Epithelial cell of proximal tubule (primary cell): ENCODE data around the gene MFAP3. TPM values are rescaled to one million over a fixed set of nuclear protein-coding genes. Genes with fewer than 3 reads are reported as not detected.

Experiments
- DNase-seq: peaks from one replicate; pipeline ENCODE4 v3.0.0-alpha.2; 2011; ENCODE audit warnings: low read depth
- H3K4me3 ChIP-seq: 2 replicates; pipeline ENCODE4 v1.5.1; 2011; ENCODE audit warnings: low read depth, mild to moderate bottlenecking, low read length
- total RNA-seq: library from RNA; depleted of rRNA; stranded (reverse); fragments of >200 nt; gene quantifications from 2 replicates; pipeline ENCODE4 v1.2.3, GENCODE V29; 2015
- TF ChIP-seq, protein P1 (sequence below): conservative IDR thresholded peaks from 2 replicates; pipeline ENCODE4 v1.5.1; 2012; ENCODE audit warnings: low read depth, mild to moderate bottlenecking, low read length

The MFAP3 gene
- total RNA-seq, 1 donor from 2014 or later, result 13.9 TPM

DNA sequence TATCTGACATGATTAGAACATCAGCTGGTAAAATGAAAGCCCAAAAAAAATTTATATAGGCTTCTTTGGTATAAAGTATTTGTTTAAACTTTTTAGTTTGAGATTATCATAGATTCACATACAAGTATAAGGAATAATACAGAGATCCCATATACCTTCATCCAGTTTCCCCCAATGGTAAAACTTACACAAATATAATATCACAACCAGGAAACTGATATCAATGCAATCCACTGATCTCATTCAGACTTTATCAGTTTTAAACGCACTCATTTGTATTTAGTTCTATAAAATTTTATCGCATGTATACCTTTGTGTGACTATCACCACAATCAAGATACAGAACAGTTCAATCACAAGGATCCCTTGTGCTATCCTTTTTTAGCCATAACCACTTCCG lies 3.8 kb upstream of the MFAP3 start:
- no peak for DNase-seq
- no peak overlapping the region for H3K4me3 ChIP-seq
- TF ChIP-seq, protein P1, sequence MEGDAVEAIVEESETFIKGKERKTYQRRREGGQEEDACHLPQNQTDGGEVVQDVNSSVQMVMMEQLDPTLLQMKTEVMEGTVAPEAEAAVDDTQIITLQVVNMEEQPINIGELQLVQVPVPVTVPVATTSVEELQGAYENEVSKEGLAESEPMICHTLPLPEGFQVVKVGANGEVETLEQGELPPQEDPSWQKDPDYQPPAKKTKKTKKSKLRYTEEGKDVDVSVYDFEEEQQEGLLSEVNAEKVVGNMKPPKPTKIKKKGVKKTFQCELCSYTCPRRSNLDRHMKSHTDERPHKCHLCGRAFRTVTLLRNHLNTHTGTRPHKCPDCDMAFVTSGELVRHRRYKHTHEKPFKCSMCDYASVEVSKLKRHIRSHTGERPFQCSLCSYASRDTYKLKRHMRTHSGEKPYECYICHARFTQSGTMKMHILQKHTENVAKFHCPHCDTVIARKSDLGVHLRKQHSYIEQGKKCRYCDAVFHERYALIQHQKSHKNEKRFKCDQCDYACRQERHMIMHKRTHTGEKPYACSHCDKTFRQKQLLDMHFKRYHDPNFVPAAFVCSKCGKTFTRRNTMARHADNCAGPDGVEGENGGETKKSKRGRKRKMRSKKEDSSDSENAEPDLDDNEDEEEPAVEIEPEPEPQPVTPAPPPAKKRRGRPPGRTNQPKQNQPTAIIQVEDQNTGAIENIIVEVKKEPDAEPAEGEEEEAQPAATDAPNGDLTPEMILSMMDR, result no peak

DNA sequence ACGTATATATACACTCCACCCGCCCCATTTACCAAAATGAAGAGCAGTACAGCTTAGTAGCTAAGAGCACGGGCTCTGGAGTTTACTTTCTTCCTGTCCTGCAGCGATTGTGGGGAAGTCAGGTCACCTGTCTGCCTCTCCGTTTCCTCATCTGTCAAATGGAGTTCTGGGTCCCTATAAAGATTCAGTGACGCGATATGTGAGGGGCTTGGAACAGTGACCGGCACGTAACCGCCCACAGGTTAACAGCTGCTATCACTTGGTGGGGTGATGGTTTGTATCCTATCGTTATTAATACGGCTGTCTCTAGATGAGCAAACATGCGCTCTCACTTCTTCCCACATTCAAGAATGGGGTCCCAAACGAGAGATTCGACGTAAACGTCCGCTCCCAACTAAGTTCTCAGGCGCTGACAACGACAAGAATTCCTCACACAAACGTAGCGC lies 483 bp upstream of the MFAP3 start:
- H3K4me3 ChIP-seq, result peak overlapping the region; percentile 69
- TF ChIP-seq, protein P1, result no peak
- no peak for DNase-seq

DNA sequence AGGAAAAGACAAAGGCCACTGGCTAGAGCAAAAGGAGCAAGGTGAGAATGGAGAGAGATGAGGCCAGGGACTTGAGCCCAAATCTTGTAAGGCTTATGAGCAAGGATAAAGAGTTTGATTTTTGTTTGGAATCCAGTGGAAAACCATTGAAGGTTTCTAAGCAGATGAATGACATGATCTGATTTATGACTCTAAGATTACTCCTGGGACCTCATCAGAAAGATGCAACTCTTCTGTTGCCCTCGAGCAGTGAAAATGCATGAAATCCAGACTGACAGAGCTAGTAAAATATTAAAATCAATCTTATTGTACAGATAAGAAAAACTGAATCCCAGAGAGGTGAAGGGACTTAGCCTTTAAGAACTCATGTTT lies 677 bp downstream of the MFAP3 start:
- DNase-seq, result no peak
- TF ChIP-seq, protein P1, result no peak
- peak overlapping the region; percentile 69 for H3K4me3 ChIP-seq

DNA sequence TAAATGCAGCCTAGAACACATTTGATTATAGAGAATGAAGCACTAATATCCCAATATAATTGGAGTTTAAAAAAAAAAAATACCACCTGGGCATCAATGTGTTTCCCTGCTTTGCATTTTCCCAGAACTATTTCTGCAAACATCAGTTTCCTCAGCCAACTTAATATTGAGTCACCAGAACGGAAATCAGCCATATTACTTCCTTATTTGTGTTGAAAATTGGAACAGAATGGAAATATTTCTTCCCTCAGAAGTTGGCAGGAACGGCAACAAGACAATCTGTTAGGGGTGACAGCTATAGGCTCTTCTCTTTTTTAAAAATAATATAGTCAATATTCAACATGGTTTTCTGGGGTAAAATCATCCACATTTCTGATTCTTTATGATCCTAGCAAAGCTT lies 4.0 kb downstream of the MFAP3 start:
- TF ChIP-seq, protein P1, result no peak
- H3K4me3 ChIP-seq, result no peak overlapping the region
- no peak for DNase-seq

DNA sequence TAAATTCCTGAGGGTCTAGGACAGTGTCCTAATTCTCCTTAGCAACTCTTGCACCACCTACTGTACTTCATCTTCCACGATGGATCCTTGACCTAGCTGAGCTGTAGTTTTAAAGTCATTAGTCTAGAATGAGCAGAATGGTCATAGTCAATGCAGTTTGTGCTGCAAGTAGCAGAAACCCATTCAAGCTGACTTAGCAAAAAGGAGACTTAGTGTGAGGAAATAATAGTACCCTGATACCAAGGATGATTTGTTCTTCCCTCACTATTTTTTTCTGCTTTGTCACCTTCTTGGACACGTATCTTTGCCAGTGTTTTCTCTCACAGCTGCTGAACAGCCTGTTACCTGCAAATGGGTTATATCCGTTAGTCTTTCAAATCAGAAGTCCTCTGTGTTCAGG lies 5.3 kb downstream of the MFAP3 start:
- no peak overlapping the region for H3K4me3 ChIP-seq
- TF ChIP-seq, protein P1, result no peak

DNA sequence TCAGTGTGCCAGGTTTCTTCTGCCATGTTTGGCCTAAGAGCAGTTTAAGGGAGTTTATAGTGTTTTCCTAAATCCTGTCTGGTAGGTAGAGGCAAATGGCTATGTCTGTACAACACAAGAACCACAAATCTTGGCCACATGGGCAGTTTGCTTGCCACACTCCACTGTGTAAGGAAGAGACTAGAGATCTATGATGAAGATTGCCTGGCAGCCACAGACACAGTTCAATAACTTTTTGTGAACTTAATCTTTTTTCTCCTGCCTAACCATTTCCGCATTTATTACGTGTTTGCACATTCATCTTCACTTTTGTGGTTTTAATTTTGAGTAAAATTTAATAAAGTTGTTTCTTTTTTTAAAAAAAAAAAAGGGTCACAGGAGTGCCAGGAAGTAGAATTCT lies 5.8 kb downstream of the MFAP3 start:
- no peak for DNase-seq
- no peak overlapping the region for H3K4me3 ChIP-seq

More for the DNA sequence above, 5.3 kb downstream of the MFAP3 start:
- no peak for DNase-seq

DNA sequence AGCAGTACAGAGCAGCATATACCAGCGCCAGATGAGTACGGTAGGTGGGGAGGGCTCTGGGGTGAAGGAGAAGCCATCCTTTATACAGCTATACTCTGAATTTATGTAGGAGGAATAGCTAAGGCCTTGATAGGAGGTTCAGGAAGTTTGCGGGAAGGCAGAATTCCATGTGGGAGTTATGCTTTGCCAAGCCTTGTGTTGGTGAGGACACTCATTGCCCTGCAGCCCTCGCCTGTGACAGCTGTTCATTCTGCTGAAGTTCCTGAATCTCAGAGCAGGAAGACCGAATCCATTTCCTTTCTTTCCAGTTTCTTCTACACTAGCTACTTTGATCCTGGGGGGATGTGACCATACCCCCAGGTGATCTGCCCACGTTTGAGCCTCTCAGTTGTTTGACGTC lies 7.7 kb downstream of the MFAP3 start:
- TF ChIP-seq, protein P1, result no peak
- H3K4me3 ChIP-seq, result no peak overlapping the region
- no peak for DNase-seq

More for the DNA sequence above, 5.8 kb downstream of the MFAP3 start:
- TF ChIP-seq, protein P1, result no peak
